ENCODE results near the gene FAM135A. TPM values are rescaled to one million over a fixed set of nuclear protein-coding genes. Genes with fewer than 3 reads are reported as not detected.

FAM135A gene
- total and polyA plus RNA-seq, 10 of the 15 experiments (the other 5 are each of a cell fraction or from before 2014, with no cell fraction given), result 3.9 to 24.5 (median 13.7) TPM

DNA sequence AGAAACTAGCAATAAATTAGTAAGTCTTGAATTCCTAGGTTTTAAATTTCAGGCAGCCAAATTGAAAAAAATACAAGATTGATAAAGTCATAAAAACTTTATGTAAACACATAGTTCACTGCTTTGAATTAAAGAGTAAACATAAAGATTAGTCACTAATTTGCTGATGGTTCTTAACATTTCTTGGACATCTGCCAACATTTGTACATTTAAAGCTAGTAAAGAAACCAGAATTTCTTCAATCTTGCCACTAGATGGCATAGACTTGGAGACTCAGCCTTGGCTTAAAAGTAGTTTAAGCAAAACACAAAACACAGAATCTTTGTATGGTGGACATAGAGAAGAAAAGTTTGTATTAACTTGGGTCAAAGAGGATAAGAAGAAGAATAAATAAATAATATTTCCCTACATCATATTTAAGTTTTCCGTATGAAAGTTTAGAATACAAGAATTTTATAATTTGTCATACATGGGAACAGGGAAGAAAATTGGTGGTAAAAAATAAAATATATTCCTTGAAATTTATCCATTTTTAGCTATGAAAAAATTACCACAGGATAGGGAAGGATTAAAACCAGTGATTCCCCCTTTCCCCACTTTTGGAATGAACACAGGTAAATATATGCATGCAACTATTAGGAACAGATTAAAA is 41.7 kb upstream of the FAM135A start:
- no peaks in the 10 kb centered on the region for H3K36me3 ChIP-seq (ENCODE audit: control insufficient read depth in 2 of 2, insufficient read depth in 2 of 2, low read length in 1 of 2)
- no peaks in the 10 kb centered on the region for H3K4me1 ChIP-seq (ENCODE audit: control insufficient read depth, insufficient read depth, low read length)
- RAD21 ChIA-PET (ENCODE audit: unreplicated experiment), result interaction anchor here (0.6 to 8.1 kb wide), 8 partner anchors 42 to 339 kb away, joined by 3 to 84 read pairs (median 4); partner anchors contain the start of gene FAM135A
- no peaks in the 10 kb centered on the region for H3K79me2 ChIP-seq (ENCODE audit: control insufficient read depth, insufficient read depth, low read length)
- POLR2A ChIA-PET, result no interaction called here
- SMC1A ChIA-PET (ENCODE audit: uncharacterized antibody, unreplicated experiment), result interaction anchor here (0.6 to 5.9 kb wide), 11 partner anchors 9 to 615 kb away, joined by 3 to 103 read pairs (median 4); partner anchors contain the start of gene FAM135A
- no peaks in the 10 kb centered on the region; a peak in 3 of 4 replicates for H3K27me3 ChIP-seq (replicated peaks in 1 of 2; ENCODE audit: control insufficient read depth in 2 of 2, insufficient read depth in 2 of 2, low read length in 1 of 2)
- ATAC-seq (peak; percentile 68), DNase-seq (ENCODE audit: low read depth, low spot score) (no peak), FAIRE-seq (peak; percentile 65)
- H3K9me3 ChIP-seq (replicated peaks; ENCODE audit: control insufficient read depth, insufficient read depth, low read length), result no peaks in the 10 kb centered on the region
- H3K9ac ChIP-seq (ENCODE audit: control insufficient read depth, insufficient read depth, low read length), result no peak overlapping the region
- H3K4me3 ChIP-seq, result no peak overlapping the region
- WGBS (ENCODE audit: insufficient coverage, insufficient replicate concordance, low lambda C conversion rate, missing lambda C conversion rate), result 4% methylated on average over 1 of the region's 1 CpG
- in situ Hi-C loops (cut with MboI) (no loop called here), intact Hi-C loops (cut with micrococcal nuclease; ENCODE audit: unreplicated experiment) (loop anchor here (1.0 to 10.0 kb wide), 3 partner anchors 313 to 641 kb away; no protein-coding TSS in a partner anchor)
- CTCF ChIA-PET, result interaction anchor here (0.6 to 10.2 kb wide), 28 partner anchors 9 to 967 kb away, joined by 3 to 257 read pairs (median 5); partner anchors contain the start of gene FAM135A
- no TSS peak for BruUV-seq (replicated peaks)
- no peak overlapping the region for H2AFZ ChIP-seq (ENCODE audit: control insufficient read depth, low read depth, low read length)
- H4K20me1 ChIP-seq (ENCODE audit: control insufficient read depth, insufficient read depth), result no peaks in the 10 kb centered on the region
- no peak overlapping the region for H3K4me2 ChIP-seq (ENCODE audit: control insufficient read depth, insufficient read depth)
- no peak overlapping the region for H3K27ac ChIP-seq (ENCODE audit: control insufficient read depth, insufficient read depth)
- TF ChIP-seq SMC3 (IDR thresholded peaks at IDR 0.05; ENCODE audit: borderline replicate concordance, low read length), result peak; percentile 58; the same call in 1 of the 2 replicates
- peak; percentile 67 for TF ChIP-seq RAD21 (IDR thresholded peaks at IDR 0.05; ENCODE audit: insufficient read depth, low read depth, low read length)
- TF ChIP-seq RUNX3 (IDR thresholded peaks at IDR 0.05; ENCODE audit: low read length), result peak; percentile 37; the same call in 1 of the 2 replicates
- TF ChIP-seq PBX3 (IDR thresholded peaks at IDR 0.05; ENCODE audit: insufficient replicate concordance, low read depth, low read length), result no peak
- peak; percentile 61 to 72 (median 63) for TF ChIP-seq CTCF (IDR thresholded peaks at IDR 0.05 in 2 of 3, conservative IDR thresholded peaks at IDR 0.05 in 1 of 3; ENCODE audit: control insufficient read depth in 2 of 3, extremely low read depth in 1 of 3, insufficient read depth in 1 of 3, low read depth in 3 of 3, low read length in 3 of 3)
- peak; percentile 63 for TF ChIP-seq SMAD1 (IDR thresholded peaks at IDR 0.05; ENCODE audit: low read depth, partially characterized antibody)
- TF ChIP-seq CHD2 (IDR thresholded peaks at IDR 0.05; ENCODE audit: borderline replicate concordance, low read depth, low read length), result no peak

Data from GM12878 (cell line).